GM12891 (cell line): Measurements from ENCODE around the gene PASK.

Source experiments
- DNase-seq: peaks from one replicate; pipeline ENCODE4 v3.0.0; 2011; ENCODE audit warnings: low spot score; ENCODE audit not compliant: insufficient read length
- FAIRE-seq: peaks from 2 replicates; lab custom pipeline; 2011; peaks lifted over from hg19 to GRCh38; lab: Jason Lieb, UNC
- PAX5 ChIP-seq: IDR thresholded peaks from 2 replicates; pipeline ENCODE4 v1.6.1; 2011; ENCODE audit warnings: low read length, moderate library complexity, mild to moderate bottlenecking; ENCODE audit not compliant: insufficient read depth, severe bottlenecking
- POLR2A ChIP-seq: IDR thresholded peaks from 2 replicates; pipeline ENCODE4 v1.6.1; 2011; ENCODE audit warnings: low read depth, low read length, control low read depth
- POLR2AphosphoS5 ChIP-seq: IDR thresholded peaks from 2 replicates; pipeline ENCODE4 v1.6.1; 2011; ENCODE audit warnings: low read depth, low read length, control low read depth
- POU2F2 ChIP-seq: IDR thresholded peaks from 2 replicates; pipeline ENCODE4 v1.6.1; 2011; ENCODE audit warnings: low read depth, mild to moderate bottlenecking, control low read depth, low read length, moderate library complexity
- SPI1 ChIP-seq: IDR thresholded peaks from 2 replicates; pipeline ENCODE4 v1.6.1; 2011; ENCODE audit warnings: low read depth, low read length, control low read depth
- TAF1 ChIP-seq: IDR thresholded peaks from 2 replicates; pipeline ENCODE4 v1.6.1; 2011; ENCODE audit warnings: low read depth, low read length, control low read depth

The PASK gene

GRCh38 chr2:241063587-241063986, 85.7 kb downstream of the PASK start:
- TF ChIP-seq TAF1: no peak
- no peak for TF ChIP-seq POLR2A
- TF ChIP-seq SPI1: no peak
- TF ChIP-seq POLR2AphosphoS5: no peak
- TF ChIP-seq POU2F2: no peak
- no peak for TF ChIP-seq PAX5
- FAIRE-seq (no peak), DNase-seq (no peak)

- DNase-seq (no peak), FAIRE-seq (no peak)
- no peak for TF ChIP-seq PAX5
- TF ChIP-seq POU2F2: no peak
- TF ChIP-seq TAF1: no peak
- TF ChIP-seq POLR2AphosphoS5: no peak
- TF ChIP-seq POLR2A: no peak
- TF ChIP-seq SPI1: no peak
Observed at GRCh38 chr2:241063093-241063551, 86.2 kb downstream of the PASK start.

- DNase-seq: no peak
- TF ChIP-seq POLR2A (no peak), POLR2AphosphoS5 (no peak), PAX5 (no peak), TAF1 (no peak), SPI1 (no peak), POU2F2 (no peak)
- no peak for FAIRE-seq
Observed at GRCh38 chr2:241062389-241063092, 86.7 kb downstream of the PASK start.

- TF ChIP-seq PAX5 (no peak), POLR2AphosphoS5 (no peak), POU2F2 (no peak), POLR2A (no peak), TAF1 (no peak), SPI1 (no peak)
- no peak for DNase-seq
- FAIRE-seq: no peak
Observed at GRCh38 chr2:241061275-241061674, 88.0 kb downstream of the PASK start.
